HG02678 (cell line): Measurements from ENCODE around the gene SHROOM3.

Source experiments
- ATAC-seq: cut with Tn5 transposase; IDR thresholded peaks from one replicate; pipeline ENCODE4 v1.9.1; 2021; ENCODE audit warnings: mild to moderate bottlenecking, moderate library complexity; ENCODE audit not compliant: unreplicated experiment

The SHROOM3 gene

GRCh38 chr4:76536373-76536689, 101.3 kb downstream of the SHROOM3 start:
- no peak for ATAC-seq

- ATAC-seq: no peak
These were observed 103.3 kb downstream of the SHROOM3 start for GRCh38 chr4:76538296-76538695.

- ATAC-seq: no peak
These were observed 105.0 kb downstream of the SHROOM3 start for GRCh38 chr4:76539979-76540378.

GRCh38 chr4:76540486-76540885, 105.5 kb downstream of the SHROOM3 start:
- ATAC-seq: no peak

- no peak for ATAC-seq
These were observed 108.3 kb downstream of the SHROOM3 start for GRCh38 chr4:76543378-76543777.

GRCh38 chr4:76544725-76545124, 109.7 kb downstream of the SHROOM3 start:
- no peak for ATAC-seq

- ATAC-seq: no peak
These were observed 110.3 kb downstream of the SHROOM3 start for GRCh38 chr4:76545226-76545884.

GRCh38 chr4:76546327-76546726, 111.3 kb downstream of the SHROOM3 start:
- no peak for ATAC-seq

- ATAC-seq: no peak
These were observed 112.0 kb downstream of the SHROOM3 start for GRCh38 chr4:76546759-76547742.

GRCh38 chr4:76548704-76549103, 113.7 kb downstream of the SHROOM3 start:
- ATAC-seq: no peak

- no peak for ATAC-seq
These were observed 114.7 kb downstream of the SHROOM3 start for GRCh38 chr4:76549765-76550164.

- ATAC-seq: no peak
These were observed 116.1 kb downstream of the SHROOM3 start for GRCh38 chr4:76550966-76551780.

GRCh38 chr4:76554630-76555029, 119.6 kb downstream of the SHROOM3 start:
- no peak for ATAC-seq

GRCh38 chr4:76556452-76556851, 121.4 kb downstream of the SHROOM3 start:
- ATAC-seq: no peak

- ATAC-seq: no peak
These were observed 123.6 kb downstream of the SHROOM3 start for GRCh38 chr4:76558396-76559235.

GRCh38 chr4:76559236-76560071, 124.4 kb downstream of the SHROOM3 start:
- ATAC-seq: no peak

GRCh38 chr4:76562161-76562560, 127.1 kb downstream of the SHROOM3 start:
- ATAC-seq: no peak

- no peak for ATAC-seq
These were observed 127.9 kb downstream of the SHROOM3 start for GRCh38 chr4:76562836-76563453.

- ATAC-seq: no peak
These were observed 128.6 kb downstream of the SHROOM3 start for GRCh38 chr4:76563454-76564122.
